Panc1 (cell line): ENCODE data around the gene GALNT18.

Experiments
- POLR2AphosphoS5 ChIP-seq: IDR thresholded peaks from 2 replicates; pipeline ENCODE4 v1.6.1; 2012; ENCODE audit warnings: mild to moderate bottlenecking, low read depth, low read length, moderate library complexity
- SIN3A ChIP-seq: IDR thresholded peaks from 2 replicates; pipeline ENCODE4 v1.6.1; 2012; ENCODE audit warnings: low read depth, mild to moderate bottlenecking, low read length, moderate library complexity, borderline replicate concordance; ENCODE audit not compliant: insufficient read depth
- TCF7L2 ChIP-seq: IDR thresholded peaks from 2 replicates; pipeline ENCODE4 v1.6.1; 2011; ENCODE audit warnings: mild to moderate bottlenecking, low read depth, low read length, inconsistent platforms
- TF ChIP-seq, protein P1 (sequence below): fragments of 450-650 bp; IDR thresholded peaks from 2 replicates; pipeline ENCODE4 v1.5.1; 2017; ENCODE audit warnings: mild to moderate bottlenecking
- TF ChIP-seq, protein P2 (sequence below), 2 experiments: IDR thresholded peaks; 2 replicates each; pipeline ENCODE4 v1.6.1; 2011 to 2012; ENCODE audit warnings: low read depth in 2 of 2, control low read depth in 1 of 2, low read length in 1 of 2, mild to moderate bottlenecking in 1 of 2, moderate library complexity in 1 of 2; ENCODE audit not compliant: insufficient read depth in 1 of 2

DNA sequence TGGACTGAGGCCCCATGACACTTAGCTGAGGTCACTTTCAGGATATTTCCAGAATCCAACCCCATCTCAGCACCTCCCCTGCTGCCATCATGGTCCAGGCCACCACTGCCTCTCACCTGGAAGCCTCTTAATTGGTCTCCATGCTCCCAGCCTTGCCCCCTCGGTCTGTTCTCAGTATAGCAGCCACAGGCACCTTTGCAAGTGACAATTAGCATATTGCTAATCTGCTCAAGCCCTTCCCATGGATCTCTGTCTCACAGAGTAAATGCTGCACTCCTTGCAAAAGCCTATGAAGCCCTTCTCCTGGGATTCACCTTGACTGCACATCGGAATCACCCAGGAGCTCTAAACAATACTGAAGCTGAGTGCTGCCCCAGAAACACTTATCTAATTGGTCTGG lies 175.2 kb downstream of the GALNT18 start:
- TF ChIP-seq, protein P1, sequence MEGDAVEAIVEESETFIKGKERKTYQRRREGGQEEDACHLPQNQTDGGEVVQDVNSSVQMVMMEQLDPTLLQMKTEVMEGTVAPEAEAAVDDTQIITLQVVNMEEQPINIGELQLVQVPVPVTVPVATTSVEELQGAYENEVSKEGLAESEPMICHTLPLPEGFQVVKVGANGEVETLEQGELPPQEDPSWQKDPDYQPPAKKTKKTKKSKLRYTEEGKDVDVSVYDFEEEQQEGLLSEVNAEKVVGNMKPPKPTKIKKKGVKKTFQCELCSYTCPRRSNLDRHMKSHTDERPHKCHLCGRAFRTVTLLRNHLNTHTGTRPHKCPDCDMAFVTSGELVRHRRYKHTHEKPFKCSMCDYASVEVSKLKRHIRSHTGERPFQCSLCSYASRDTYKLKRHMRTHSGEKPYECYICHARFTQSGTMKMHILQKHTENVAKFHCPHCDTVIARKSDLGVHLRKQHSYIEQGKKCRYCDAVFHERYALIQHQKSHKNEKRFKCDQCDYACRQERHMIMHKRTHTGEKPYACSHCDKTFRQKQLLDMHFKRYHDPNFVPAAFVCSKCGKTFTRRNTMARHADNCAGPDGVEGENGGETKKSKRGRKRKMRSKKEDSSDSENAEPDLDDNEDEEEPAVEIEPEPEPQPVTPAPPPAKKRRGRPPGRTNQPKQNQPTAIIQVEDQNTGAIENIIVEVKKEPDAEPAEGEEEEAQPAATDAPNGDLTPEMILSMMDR, result no peak
- TF ChIP-seq TCF7L2 (no peak), SIN3A (no peak), POLR2AphosphoS5 (no peak)
- TF ChIP-seq, protein P2, sequence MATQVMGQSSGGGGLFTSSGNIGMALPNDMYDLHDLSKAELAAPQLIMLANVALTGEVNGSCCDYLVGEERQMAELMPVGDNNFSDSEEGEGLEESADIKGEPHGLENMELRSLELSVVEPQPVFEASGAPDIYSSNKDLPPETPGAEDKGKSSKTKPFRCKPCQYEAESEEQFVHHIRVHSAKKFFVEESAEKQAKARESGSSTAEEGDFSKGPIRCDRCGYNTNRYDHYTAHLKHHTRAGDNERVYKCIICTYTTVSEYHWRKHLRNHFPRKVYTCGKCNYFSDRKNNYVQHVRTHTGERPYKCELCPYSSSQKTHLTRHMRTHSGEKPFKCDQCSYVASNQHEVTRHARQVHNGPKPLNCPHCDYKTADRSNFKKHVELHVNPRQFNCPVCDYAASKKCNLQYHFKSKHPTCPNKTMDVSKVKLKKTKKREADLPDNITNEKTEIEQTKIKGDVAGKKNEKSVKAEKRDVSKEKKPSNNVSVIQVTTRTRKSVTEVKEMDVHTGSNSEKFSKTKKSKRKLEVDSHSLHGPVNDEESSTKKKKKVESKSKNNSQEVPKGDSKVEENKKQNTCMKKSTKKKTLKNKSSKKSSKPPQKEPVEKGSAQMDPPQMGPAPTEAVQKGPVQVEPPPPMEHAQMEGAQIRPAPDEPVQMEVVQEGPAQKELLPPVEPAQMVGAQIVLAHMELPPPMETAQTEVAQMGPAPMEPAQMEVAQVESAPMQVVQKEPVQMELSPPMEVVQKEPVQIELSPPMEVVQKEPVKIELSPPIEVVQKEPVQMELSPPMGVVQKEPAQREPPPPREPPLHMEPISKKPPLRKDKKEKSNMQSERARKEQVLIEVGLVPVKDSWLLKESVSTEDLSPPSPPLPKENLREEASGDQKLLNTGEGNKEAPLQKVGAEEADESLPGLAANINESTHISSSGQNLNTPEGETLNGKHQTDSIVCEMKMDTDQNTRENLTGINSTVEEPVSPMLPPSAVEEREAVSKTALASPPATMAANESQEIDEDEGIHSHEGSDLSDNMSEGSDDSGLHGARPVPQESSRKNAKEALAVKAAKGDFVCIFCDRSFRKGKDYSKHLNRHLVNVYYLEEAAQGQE (IDR thresholded peaks at IDR 0.05; ENCODE audit: insufficient read depth in 1 of 2, low read depth in 2 of 2, low read length in 1 of 2), result no peak
